Measurements from ENCODE around the gene IPO8. TPM values are rescaled to one million over a fixed set of nuclear protein-coding genes. Genes with fewer than 3 reads are reported as not detected.

Gene IPO8
- total and polyA plus RNA-seq, 3 donors from 2014 or later, result 27.4 to 46.4 (median 37.2) TPM

DNA sequence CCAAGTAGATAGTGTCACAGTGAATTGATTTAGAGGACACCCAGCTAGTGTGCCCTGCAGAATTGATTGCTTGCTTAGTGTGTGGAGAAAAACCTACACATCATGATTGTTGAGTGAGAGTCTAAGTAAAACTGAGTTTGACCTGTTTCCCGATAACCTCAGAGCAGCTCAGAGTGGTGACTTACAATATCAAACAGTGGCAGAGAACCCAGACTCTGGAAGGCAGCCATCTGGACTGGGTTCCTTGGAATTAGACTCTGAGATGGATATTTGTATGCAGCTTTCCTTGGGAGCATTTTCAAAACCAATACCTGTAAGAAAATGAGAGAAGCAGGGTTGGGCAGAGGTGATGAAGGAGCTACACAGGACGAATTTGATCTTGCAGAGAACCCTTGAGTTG is 109.8 kb downstream of the IPO8 start:
- intact Hi-C loops (cut with DNase I; ENCODE audit: low total_unique reads), result no loop called here
- H3K4me1 ChIP-seq, result no peaks in the 10 kb centered on the region
- no peak overlapping the region for H3K27ac ChIP-seq
- no peaks in the 10 kb centered on the region for H3K27me3 ChIP-seq
- WGBS, 2 donors, result 68 to 90% methylated on average over 2 of the region's 2 CpGs
- DNase-seq, result no peak
- TF ChIP-seq CTCF (IDR thresholded peaks at IDR 0.05) (no peak), POLR2A (IDR thresholded peaks at IDR 0.05) (no peak)
- H3K9me3 ChIP-seq, result no peaks in the 10 kb centered on the region
- H3K4me3 ChIP-seq, result no peak overlapping the region
- H3K36me3 ChIP-seq (ENCODE audit: low read depth, missing control alignments), result no peaks in the 10 kb centered on the region

- TF ChIP-seq POLR2A (IDR thresholded peaks at IDR 0.05), result no peak
- no peak for TF ChIP-seq CTCF (IDR thresholded peaks at IDR 0.05)
- 86 to 100% methylated on average over 1 of the region's 1 CpG for WGBS, 2 donors
- Histone ChIP-seq H3K27me3 (no peaks in the 10 kb centered on the region), H3K9me3 (no peaks in the 10 kb centered on the region), H3K4me3 (no peak overlapping the region), H3K4me1 (no peaks in the 10 kb centered on the region), H3K36me3 (ENCODE audit: low read depth, missing control alignments) (no peaks in the 10 kb centered on the region), H3K27ac (no peak overlapping the region)
- no peak for DNase-seq
- intact Hi-C loops (cut with DNase I; ENCODE audit: low total_unique reads), result no loop called here
Measured at GRCh38 chr12:30582943-30583342, 112.7 kb downstream of the IPO8 start.

- H3K27ac ChIP-seq, result no peak overlapping the region
- TF ChIP-seq CTCF (IDR thresholded peaks at IDR 0.05) (no peak), POLR2A (IDR thresholded peaks at IDR 0.05) (no peak)
- intact Hi-C loops (cut with DNase I; ENCODE audit: low total_unique reads), result no loop called here
- H3K4me3 ChIP-seq, result no peak overlapping the region
- DNase-seq, result no peak
- no peaks in the 10 kb centered on the region for H3K4me1 ChIP-seq
- no peaks in the 10 kb centered on the region for H3K36me3 ChIP-seq (ENCODE audit: low read depth, missing control alignments)
- no peaks in the 10 kb centered on the region for H3K9me3 ChIP-seq
- no peaks in the 10 kb centered on the region for H3K27me3 ChIP-seq
- 48 to 58% methylated on average over 2 of the region's 2 CpGs for WGBS, 2 donors
Measured at GRCh38 chr12:30580344-30580743, 115.3 kb downstream of the IPO8 start.

Other genes with a start within 250 kb of the IPO8 start
- gene CAPRIN2, start 59.1 kb upstream of the IPO8 start, total RNA-seq, result 100 to 1,000 TPM in 1 of 2 donors, 10 to 100 TPM in 1; 74.5 to 108 TPM
- 43.7 TPM for gene CAPRIN2, start 59.1 kb upstream of the IPO8 start, polyA plus RNA-seq (ENCODE audit: insufficient read depth, low read depth, low replicate concordance)
- 1 to 10 TPM; 2.4 to 2.7 TPM for gene TSPAN11, start 230.9 kb upstream of the IPO8 start, total RNA-seq
- gene TSPAN11, start 230.9 kb upstream of the IPO8 start, polyA plus RNA-seq (ENCODE audit: insufficient read depth, low read depth, low replicate concordance), result 2.7 TPM